ENCODE measurements around the gene CCDC97. TPM values are rescaled to one million over a fixed set of nuclear protein-coding genes. Genes with fewer than 3 reads are reported as not detected.

Gene CCDC97
- total and polyA plus RNA-seq, 2 of the 8 experiments (the other 6 are each of a cell fraction or from before 2014, with no cell fraction given), result 19.8 to 27.1 TPM

GRCh38 chr19:41344162-41344561, 34.2 kb downstream of the CCDC97 start:
- H3K9ac ChIP-seq (replicated peaks in 1 of 4; ENCODE audit: extremely low read depth in 1 of 4, low read depth in 3 of 4, low read length in 3 of 4), result no peak overlapping the region
- no peak overlapping the region for H2BK5ac ChIP-seq (ENCODE audit: low read depth, low read length)
- H3K14ac ChIP-seq (ENCODE audit: insufficient read length), result no peak overlapping the region
- WGBS, 2 experiments (ENCODE audit: extremely low coverage in 1 of 2, insufficient coverage in 1 of 2, insufficient read length in 1 of 2, insufficient replicate concordance in 2 of 2, low coverage in 1 of 2, low lambda C conversion rate in 2 of 2, missing lambda C conversion rate in 1 of 2), result 92% methylated on average over 2 of the region's 2 CpGs; no CpG with 5 or more reads in 1 of the 2 experiments
- POLR2A ChIA-PET (ENCODE audit: partially characterized antibody), result interaction anchor here (1.9 kb wide), 1 partner anchor 34 kb away, joined by 4 read pairs; the partner anchor contains the start of gene CCDC97
- H2AFZ ChIP-seq (ENCODE audit: low read length), result no peak overlapping the region
- no peak overlapping the region for H2BK20ac ChIP-seq (ENCODE audit: low read length)
- H3K79me2 ChIP-seq (ENCODE audit: control insufficient read depth in 1 of 2, insufficient read depth in 2 of 2, low read length in 2 of 2), result no peaks in the 10 kb centered on the region
- FAIRE-seq (no peak), DNase-seq (ENCODE audit: low read depth in 1 of 2, low spot score in 2 of 2) (no peak)
- H3K23ac ChIP-seq (ENCODE audit: insufficient read length), result no peak overlapping the region
- H3K27me3 ChIP-seq (replicated peaks in 1 of 4; ENCODE audit: control insufficient read depth in 3 of 4, extremely low read depth in 1 of 4, insufficient read depth in 3 of 4, low read length in 3 of 4), result no peaks in the 10 kb centered on the region
- H3K4ac ChIP-seq (replicated peaks; ENCODE audit: insufficient read length, low read depth, low read length), result no peak overlapping the region
- no peak overlapping the region for H2BK15ac ChIP-seq (ENCODE audit: low read length)
- H2BK12ac ChIP-seq (ENCODE audit: low read depth, low read length), result no peak overlapping the region
- H4K91ac ChIP-seq (replicated peaks; ENCODE audit: insufficient read length, low read length), result no peak overlapping the region
- no peaks in the 10 kb centered on the region for H3K79me1 ChIP-seq (ENCODE audit: low read depth, low read length)
- H4K5ac ChIP-seq (ENCODE audit: insufficient read length, low read depth, low read length), result no peak overlapping the region
- no peak overlapping the region for H3K56ac ChIP-seq (replicated peaks; ENCODE audit: insufficient read length, low read depth, low read length)
- H3K4me3 ChIP-seq (ENCODE audit: extremely low read depth in 1 of 4, insufficient read depth in 2 of 4, low read depth in 3 of 4, low read length in 4 of 4), result no peak overlapping the region
- H3K36me3 ChIP-seq (ENCODE audit: control insufficient read depth in 2 of 4, insufficient read depth in 4 of 4, low read length in 3 of 4), result no peaks in the 10 kb centered on the region
- no peak overlapping the region for H3K18ac ChIP-seq (ENCODE audit: extremely low read depth, low read length)
- CTCF ChIA-PET (ENCODE audit: partially characterized antibody), result no interaction called here
- H3K27ac ChIP-seq (ENCODE audit: low read depth, low read length), result no peak overlapping the region
- no peaks in the 10 kb centered on the region for H3K23me2 ChIP-seq (ENCODE audit: low read depth, low read length)
- H3K4me1 ChIP-seq (replicated peaks in 1 of 4; ENCODE audit: control insufficient read depth in 3 of 4, insufficient read depth in 4 of 4, low read length in 3 of 4), result peaks cover 0 to 3% (median 0%) of the 10 kb centered on the region in 4 experiments; a peak in 1 of 7 replicates
- H4K8ac ChIP-seq (ENCODE audit: extremely low read depth, insufficient read depth, low read length), result no peak overlapping the region
- no peaks in the 10 kb centered on the region for H3K9me3 ChIP-seq (ENCODE audit: insufficient read depth in 2 of 2, low read depth in 1 of 2, low read length in 1 of 2)
- no peak overlapping the region for H3K4me2 ChIP-seq (ENCODE audit: insufficient read depth in 1 of 2, low read depth in 2 of 2, low read length in 2 of 2)
- no peaks in the 10 kb centered on the region for H4K20me1 ChIP-seq (replicated peaks in 1 of 2; ENCODE audit: control insufficient read depth in 1 of 2, insufficient read depth in 2 of 2, low read length in 2 of 2)
- H2AK5ac ChIP-seq (ENCODE audit: low read depth, low read length), result no peak overlapping the region
- no peak overlapping the region for H2BK120ac ChIP-seq (replicated peaks; ENCODE audit: low read depth, low read length)

All from H1 (cell line).